SKM-1 treated with dmso at 0.1 percent for 144 hours (cell line): Measurements from ENCODE around the gene SLC11A1.
A peak's percentile ranks its signal among the peaks of the same experiment; 100 is the strongest.

ENCODE experiments used
- DNase-seq: peaks from one replicate; lab custom pipeline; 2025; ENCODE audit not compliant: unreplicated experiment; lab: John Stamatoyannopoulos, UW

The SLC11A1 gene

GRCh38 chr2:218366621-218367414 lies 15.3 kb upstream of the SLC11A1 start:
- no peak for DNase-seq

- peak; percentile 85 for DNase-seq
These were observed 14.5 kb upstream of the SLC11A1 start for GRCh38 chr2:218367415-218368149.

GRCh38 chr2:218368150-218368528 lies 13.9 kb upstream of the SLC11A1 start:
- DNase-seq: no peak

- DNase-seq: no peak
These were observed 13.4 kb upstream of the SLC11A1 start for GRCh38 chr2:218368621-218369153.

- DNase-seq: no peak
These were observed 12.7 kb upstream of the SLC11A1 start for GRCh38 chr2:218369330-218369729.

GRCh38 chr2:218370410-218371063 lies 11.5 kb upstream of the SLC11A1 start:
- DNase-seq: peak; percentile 98

- no peak for DNase-seq
These were observed 10.1 kb upstream of the SLC11A1 start for GRCh38 chr2:218371983-218372350.

GRCh38 chr2:218374795-218375194 lies 7.3 kb upstream of the SLC11A1 start:
- no peak for DNase-seq

- DNase-seq: no peak
These were observed 6.9 kb upstream of the SLC11A1 start for GRCh38 chr2:218375212-218375611.

GRCh38 chr2:218378053-218378452 lies 4.0 kb upstream of the SLC11A1 start:
- no peak for DNase-seq

GRCh38 chr2:218382785-218383184 lies 712 bp downstream of the SLC11A1 start:
- no peak for DNase-seq

GRCh38 chr2:218383892-218384519 lies 1.9 kb downstream of the SLC11A1 start:
- DNase-seq: no peak

GRCh38 chr2:218384975-218385374 lies 2.9 kb downstream of the SLC11A1 start:
- no peak for DNase-seq

GRCh38 chr2:218386505-218387368 lies 4.7 kb downstream of the SLC11A1 start:
- no peak for DNase-seq

GRCh38 chr2:218387369-218388194 lies 5.5 kb downstream of the SLC11A1 start:
- DNase-seq: no peak

GRCh38 chr2:218389333-218390150 lies 7.5 kb downstream of the SLC11A1 start:
- DNase-seq: no peak

GRCh38 chr2:218391202-218391601 lies 9.1 kb downstream of the SLC11A1 start:
- no peak for DNase-seq

GRCh38 chr2:218392459-218392858 lies 10.4 kb downstream of the SLC11A1 start:
- DNase-seq: no peak
